Bronchial epithelial cell (primary cell): ENCODE measurements around the gene SLC8A1. TPM values are rescaled to one million over a fixed set of nuclear protein-coding genes. Genes with fewer than 3 reads are reported as not detected.
A peak's percentile ranks its signal among the peaks of the same experiment; 100 is the strongest.

Source experiments
- DNase-seq: peaks from one replicate; pipeline ENCODE4 v3.0.0-alpha.2; 2010; ENCODE audit warnings: low read depth
- FAIRE-seq: peaks from 2 replicates; lab custom pipeline; 2011; peaks lifted over from hg19 to GRCh38; lab: Jason Lieb, UNC
- H3K27me3 ChIP-seq: 2 replicates; pipeline ENCODE4 v1.5.1; 2011; ENCODE audit warnings: low read length; ENCODE audit not compliant: control insufficient read depth, insufficient read depth
- H3K36me3 ChIP-seq: 2 replicates; pipeline ENCODE4 v1.5.1; 2011; ENCODE audit warnings: low read length; ENCODE audit not compliant: control insufficient read depth, insufficient read depth
- H3K4me3 ChIP-seq: 2 replicates; pipeline ENCODE4 v1.5.1; 2011; ENCODE audit warnings: mild to moderate bottlenecking, low read depth, low read length, control low read depth
- CTCF ChIP-seq: IDR thresholded peaks from 2 replicates; pipeline ENCODE4 v1.5.1; 2011; ENCODE audit warnings: mild to moderate bottlenecking, moderate library complexity, low read length, control low read depth, inconsistent platforms; ENCODE audit not compliant: insufficient read depth, severe bottlenecking
- total RNA-seq: library from RNA; depleted of rRNA; stranded (reverse); fragments of >200 nt; gene quantifications from 2 replicates; pipeline ENCODE4 v1.2.1, GENCODE V29; 2014

Gene SLC8A1
- total RNA-seq, 1 donor from 2014 or later: 3.7 TPM

GRCh38 chr2:40432921-40433483 is 18.9 kb downstream of the SLC8A1 start:
- no peak overlapping the region for H3K4me3 ChIP-seq
- TF ChIP-seq CTCF: no peak

GRCh38 chr2:40431600-40431955 is 20.3 kb downstream of the SLC8A1 start:
- no peak for FAIRE-seq
- Histone ChIP-seq H3K36me3 (no peaks in the 10 kb centered on the region), H3K27me3 (no peaks in the 10 kb centered on the region), H3K4me3 (no peak overlapping the region)
- no peak for TF ChIP-seq CTCF
- peak; percentile 68 for DNase-seq

More at GRCh38 chr2:40432921-40433483, 18.9 kb downstream of the SLC8A1 start:
- FAIRE-seq (no peak), DNase-seq (no peak)
- H3K27me3 ChIP-seq: no peaks in the 10 kb centered on the region
- no peaks in the 10 kb centered on the region for H3K36me3 ChIP-seq

GRCh38 chr2:40430776-40431599 is 20.9 kb downstream of the SLC8A1 start:
- no peak for DNase-seq
- FAIRE-seq: peak; percentile 64
- no peaks in the 10 kb centered on the region for H3K27me3 ChIP-seq
- TF ChIP-seq CTCF: no peak
- no peak overlapping the region for H3K4me3 ChIP-seq
- H3K36me3 ChIP-seq: no peaks in the 10 kb centered on the region

- no peak for FAIRE-seq
- no peak overlapping the region for H3K4me3 ChIP-seq
- H3K27me3 ChIP-seq: no peaks in the 10 kb centered on the region
- DNase-seq: no peak
- TF ChIP-seq CTCF: no peak
- H3K36me3 ChIP-seq: no peaks in the 10 kb centered on the region
Measured at GRCh38 chr2:40428439-40428838, 23.5 kb downstream of the SLC8A1 start.

- Histone ChIP-seq H3K4me3 (no peak overlapping the region), H3K27me3 (no peaks in the 10 kb centered on the region), H3K36me3 (no peaks in the 10 kb centered on the region)
- TF ChIP-seq CTCF: no peak
- FAIRE-seq: no peak
- DNase-seq: no peak
Measured at GRCh38 chr2:40421631-40422297, 30.1 kb downstream of the SLC8A1 start.
